CD1c-positive myeloid dendritic cell (primary cell): ENCODE measurements around the gene MTHFR.
"Not testable (repeated sequence)": the region's sequence is repeated elsewhere in the genome, so short reads cannot be mapped to it uniquely, and the experiment has no call there.

Experiments
- DNase-seq: peaks from one replicate; pipeline ENCODE4 v3.0.0-alpha.2; 2016; ENCODE audit errors: extremely low spot score

Gene MTHFR

DNA sequence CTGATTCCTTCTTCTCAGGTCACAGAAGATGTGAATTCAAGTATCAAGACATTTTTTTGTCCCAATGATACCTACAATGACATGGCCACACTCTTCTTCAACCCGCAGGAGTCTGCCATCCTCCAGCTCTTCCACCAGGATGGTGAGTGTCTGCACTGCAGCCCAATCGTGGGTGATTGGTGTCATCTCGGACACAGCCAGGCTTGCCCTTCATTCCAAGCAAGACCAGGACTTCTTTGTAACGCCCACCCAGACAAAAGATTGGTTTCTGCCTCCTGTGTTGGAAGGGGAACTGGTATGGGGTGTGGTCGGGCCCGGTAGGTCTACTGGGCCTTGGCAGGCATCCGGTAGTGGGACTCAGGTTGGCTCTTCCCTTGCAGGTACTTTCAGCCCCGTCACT lies 27.7 kb upstream of the MTHFR start:
- DNase-seq: no peak

DNA sequence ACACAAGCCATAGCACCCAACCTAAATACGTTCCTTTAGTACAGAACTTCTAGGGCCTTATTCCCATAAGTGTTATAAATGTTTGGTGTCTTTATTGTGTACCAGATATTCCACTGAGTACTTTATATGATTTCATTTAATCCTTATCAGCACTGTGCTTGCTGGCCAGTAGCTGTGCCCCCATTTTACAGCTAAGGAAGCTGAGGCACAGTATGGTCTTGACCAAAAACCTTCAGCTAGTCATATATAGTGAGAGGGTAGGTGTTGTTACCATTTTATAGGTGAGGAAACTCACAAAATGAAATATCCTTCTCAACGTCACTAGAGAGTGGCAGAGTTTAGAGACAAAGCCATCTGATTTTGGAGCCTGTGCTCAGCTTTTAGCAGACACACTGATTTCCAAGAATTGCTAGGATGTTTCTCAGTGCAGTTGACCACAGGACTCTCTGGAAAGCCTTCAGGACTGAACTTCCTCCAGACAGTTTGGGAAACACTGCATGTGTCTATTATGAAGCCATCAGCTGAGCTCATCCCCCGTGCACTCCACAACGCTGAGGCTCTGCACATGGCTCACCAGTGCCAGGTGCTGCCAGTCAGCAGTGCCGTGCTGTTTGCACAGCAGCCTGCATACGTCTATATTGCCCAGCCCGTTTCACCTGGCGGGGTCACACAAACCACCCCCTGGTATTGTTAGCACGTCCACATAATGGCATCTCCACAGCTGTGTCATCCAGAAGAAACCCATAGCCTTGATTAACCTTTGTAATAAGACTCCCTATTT lies 26.4 kb upstream of the MTHFR start:
- no peak for DNase-seq

GRCh38 chr1:11828511-11828910 lies 22.7 kb upstream of the MTHFR start:
- no peak for DNase-seq

- DNase-seq: no peak
These were observed 21.2 kb upstream of the MTHFR start for GRCh38 chr1:11826946-11827345.

DNA sequence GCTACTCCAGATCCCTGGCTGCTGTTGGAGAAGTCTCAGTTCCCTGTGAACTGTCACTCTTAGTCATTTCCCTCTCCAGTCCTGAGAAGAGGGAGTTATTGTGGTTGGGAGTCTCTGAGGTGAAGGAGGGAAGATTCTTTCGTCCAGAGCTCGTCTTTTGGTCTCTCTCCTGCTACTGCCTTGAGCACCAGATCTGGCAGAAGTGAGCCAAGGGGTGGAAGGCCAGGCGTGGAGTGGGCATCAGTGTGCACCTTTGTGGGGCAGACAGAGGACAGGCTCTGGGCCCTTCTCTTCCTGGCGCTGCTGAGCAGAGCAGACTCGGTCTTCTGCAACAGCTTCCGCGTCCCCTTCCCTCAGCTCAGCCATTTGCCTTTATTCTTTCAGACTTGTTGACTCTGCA lies 19.4 kb upstream of the MTHFR start:
- no peak for DNase-seq

DNA sequence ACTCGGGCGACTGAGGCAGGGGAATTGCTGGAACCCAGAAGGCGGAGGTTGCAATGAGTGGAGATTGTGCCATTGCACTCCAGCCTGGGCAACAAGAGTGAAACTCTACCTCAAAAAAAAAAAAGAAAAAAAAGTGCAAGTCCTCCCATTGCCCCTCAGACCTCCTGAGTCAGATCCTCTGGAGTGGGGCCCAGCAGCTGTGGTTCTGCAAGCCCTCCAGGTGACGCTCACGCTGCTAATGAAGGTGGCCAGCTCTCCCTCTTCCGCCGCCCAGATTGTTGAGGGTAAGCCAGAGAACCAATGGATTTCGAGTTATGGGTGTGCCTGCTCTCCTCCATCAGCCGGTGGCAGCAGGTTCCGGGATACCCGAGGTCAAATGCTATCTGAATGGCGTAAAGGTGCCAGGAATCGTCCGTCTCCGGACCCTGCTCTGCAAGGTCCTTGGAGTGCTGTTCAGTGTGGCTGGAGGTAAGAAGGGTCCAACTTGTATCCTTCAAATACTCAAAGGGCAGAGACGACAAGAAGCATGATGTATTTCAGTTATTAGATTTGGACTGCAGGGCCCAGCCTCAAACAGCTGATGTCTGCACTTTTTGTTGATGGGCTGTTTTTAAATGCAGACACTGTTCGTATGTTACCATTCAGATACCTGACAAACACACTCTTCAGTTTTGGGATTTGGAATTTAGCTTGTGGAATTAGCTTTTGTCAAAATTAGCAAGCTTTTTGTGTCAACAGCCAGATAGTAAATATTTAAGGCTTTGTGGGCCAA lies 17.8 kb upstream of the MTHFR start:
- DNase-seq: no peak

GRCh38 chr1:11822091-11822490 lies 16.3 kb upstream of the MTHFR start:
- DNase-seq: no peak

DNA sequence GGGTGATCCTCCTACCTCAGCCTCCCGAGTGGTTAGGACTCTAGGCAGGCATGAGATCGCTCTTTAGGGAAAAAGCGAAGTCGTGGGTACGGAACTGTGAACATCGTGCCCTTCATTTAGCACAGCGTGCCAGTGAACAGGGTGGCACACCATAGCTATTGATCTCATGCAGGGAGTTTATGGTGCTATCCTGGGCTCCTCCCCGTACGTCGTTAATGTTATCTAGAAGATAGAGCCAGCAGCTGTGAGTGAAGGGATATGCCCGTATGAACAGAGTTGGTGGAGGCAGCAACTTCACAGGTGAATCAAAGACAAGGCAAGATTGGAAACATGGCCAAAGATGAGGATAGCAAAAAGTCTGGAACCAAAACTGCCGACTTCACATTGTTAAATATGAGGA lies 11.4 kb upstream of the MTHFR start:
- no peak for DNase-seq

DNA sequence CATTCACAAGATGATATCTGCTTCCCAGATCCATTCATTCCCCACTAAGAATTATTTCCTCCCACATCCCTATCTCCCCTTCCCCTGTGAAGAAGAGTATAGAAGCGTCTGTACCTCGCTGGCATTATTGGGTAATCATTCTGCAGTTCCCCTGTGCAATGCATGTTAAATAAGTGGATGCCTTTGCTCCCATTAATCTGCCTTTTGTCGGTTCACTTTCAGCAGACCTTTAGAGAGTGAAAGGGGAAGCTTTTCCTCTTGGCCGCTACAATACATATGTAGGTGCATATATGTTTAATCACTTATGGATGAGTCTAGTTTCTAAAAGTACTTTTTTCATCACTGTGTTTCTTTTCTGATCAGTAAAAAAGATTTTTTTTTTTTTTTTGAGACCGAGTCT lies 7.3 kb upstream of the MTHFR start:
- DNase-seq: peak; percentile 51

DNA sequence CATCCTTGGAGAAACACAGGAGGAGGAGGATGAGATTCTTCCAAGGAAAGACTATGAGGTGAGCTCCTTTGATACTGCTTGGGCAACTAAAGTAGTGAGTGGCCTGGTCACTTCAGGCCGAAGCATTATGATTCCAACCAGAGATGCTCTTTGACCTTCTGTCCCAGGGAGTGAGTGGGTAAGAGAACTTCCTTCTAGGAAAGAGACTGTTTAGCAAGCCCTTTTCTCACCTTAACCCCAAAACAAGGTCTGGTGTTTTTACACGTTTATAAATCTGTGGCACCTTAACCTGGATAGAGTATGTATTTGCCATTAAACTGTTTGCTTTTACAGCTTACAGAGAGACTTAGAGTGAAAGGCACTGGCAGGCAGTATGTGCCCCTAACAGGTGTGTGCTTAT lies 1.4 kb upstream of the MTHFR start:
- DNase-seq: no peak

- peak; percentile 50 for DNase-seq
These were observed 658 bp upstream of the MTHFR start for GRCh38 chr1:11806307-11806936.

GRCh38 chr1:11804666-11805421 lies 920 bp downstream of the MTHFR start:
- DNase-seq: peak; percentile 57

DNA sequence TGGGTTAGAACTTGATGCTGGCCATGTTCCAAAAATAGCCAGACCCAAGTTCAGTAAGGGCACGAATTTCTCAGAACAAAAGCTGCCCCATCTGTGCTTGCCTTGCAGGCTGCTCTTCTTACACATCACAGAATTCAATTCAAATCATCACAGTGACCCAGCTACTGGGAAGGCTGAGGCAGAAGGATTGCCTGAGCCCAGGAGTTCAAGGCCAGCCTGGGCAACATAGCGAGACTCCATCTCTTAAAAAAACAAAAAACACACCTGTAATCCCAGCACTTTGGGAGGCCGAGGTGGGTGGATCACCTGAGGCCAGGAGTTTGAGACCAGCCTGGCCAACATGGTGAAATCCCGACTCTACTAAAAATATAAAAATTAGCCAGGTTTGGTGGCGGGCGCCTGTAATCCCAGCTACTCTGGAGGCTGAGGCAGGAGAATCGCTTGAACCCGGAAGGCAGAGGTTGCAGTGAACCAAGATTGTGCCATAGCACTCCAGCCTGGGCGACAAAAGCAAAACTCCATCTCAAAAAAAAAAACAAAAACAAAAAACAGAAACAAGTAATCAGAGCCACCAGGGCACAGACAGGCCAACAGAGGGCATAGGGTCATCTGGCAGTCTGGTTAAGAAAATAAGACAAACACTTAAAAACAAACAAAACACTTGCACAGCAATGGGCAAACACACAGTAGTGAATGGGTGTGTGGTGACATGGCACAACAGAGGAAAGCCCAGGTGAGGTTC lies 1.7 kb downstream of the MTHFR start:
- not testable (repeated sequence) for DNase-seq

GRCh38 chr1:11802973-11803885 lies 2.5 kb downstream of the MTHFR start:
- DNase-seq: peak; percentile 87

DNA sequence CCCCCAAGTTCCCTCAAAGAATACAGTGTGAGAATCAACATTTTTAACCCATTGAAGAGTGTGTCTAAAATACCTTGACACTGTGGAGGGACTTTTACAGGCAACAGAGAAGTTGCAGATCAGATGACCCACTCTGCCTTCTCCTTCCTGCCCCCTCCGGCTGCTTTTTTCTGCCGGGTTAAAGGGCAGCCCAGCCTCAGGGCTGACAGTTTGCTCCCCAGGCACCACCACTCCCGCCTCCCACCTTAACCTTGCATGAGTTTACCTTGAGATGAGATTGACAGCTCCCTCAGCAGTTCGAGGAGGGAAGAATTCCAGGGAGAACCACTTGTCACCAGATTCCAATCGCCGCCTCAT lies 3.2 kb downstream of the MTHFR start:
- peak; percentile 45 for DNase-seq

DNA sequence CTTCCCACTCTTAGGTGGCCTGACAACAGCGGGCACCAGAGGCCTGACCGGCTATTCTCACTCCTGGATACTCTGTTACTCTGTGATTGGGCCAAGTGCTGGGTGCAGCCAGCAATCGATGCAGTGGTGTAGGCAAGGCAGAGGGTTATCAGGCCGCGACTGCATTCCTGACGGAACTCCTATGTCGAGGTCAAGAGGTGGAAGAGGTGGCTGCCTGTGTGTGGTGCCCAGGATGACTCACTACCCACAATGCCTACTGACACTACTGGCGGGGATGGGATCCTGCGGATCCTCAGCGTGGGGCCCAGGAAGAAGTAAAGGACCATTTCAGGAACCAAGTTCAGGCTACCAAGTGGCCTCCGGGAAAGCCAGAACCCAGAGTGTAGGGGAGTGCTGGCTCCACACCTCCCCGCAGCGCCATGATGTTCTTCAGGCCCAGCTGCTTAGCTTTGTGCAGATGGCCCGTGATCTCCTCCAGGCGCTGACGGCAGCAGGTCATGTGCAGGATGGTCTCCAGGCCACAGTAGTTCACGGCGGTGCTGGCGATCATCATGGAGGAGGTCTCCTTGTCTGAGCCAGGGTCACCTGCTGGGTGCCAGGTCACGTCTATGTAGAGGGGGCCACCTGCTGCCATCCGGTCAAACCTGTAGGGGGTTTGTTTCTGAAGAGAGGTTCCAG lies 4.9 kb downstream of the MTHFR start:
- peak; percentile 23 for DNase-seq

- DNase-seq: no peak
These were observed 5.4 kb downstream of the MTHFR start for GRCh38 chr1:11800391-11800755.

- DNase-seq: no peak
These were observed 5.9 kb downstream of the MTHFR start for GRCh38 chr1:11799896-11800295.

- DNase-seq: no peak
These were observed 6.7 kb downstream of the MTHFR start for GRCh38 chr1:11799099-11799498.
